GM18526 (cell line): ENCODE data around the gene REPS1.

ENCODE experiments used
- POLR2A ChIP-seq: IDR thresholded peaks from 3 replicates; pipeline ENCODE4 v1.6.1; 2011; ENCODE audit not compliant: insufficient read length; ENCODE audit errors: extremely low read depth

Gene REPS1

DNA sequence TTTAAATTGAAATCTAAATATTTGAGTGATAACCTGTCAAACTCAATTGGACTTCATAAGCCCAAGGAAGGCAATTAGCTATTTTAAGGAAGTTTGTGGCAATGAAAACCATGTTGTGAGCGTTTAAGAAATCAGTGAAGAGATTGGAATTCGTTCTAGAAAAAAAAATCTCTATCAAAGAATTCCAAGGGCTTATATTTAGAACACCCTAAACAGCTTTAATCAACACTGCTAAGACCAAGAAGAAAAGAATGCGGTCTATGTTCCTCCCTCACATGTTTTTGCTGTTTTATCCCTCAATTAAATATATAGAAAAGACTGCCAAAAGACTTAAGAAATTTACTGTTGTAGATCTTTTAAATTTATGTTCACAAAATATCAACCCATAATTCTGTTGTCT, 23.9 kb upstream of the REPS1 start:
- no peak for TF ChIP-seq POLR2A

DNA sequence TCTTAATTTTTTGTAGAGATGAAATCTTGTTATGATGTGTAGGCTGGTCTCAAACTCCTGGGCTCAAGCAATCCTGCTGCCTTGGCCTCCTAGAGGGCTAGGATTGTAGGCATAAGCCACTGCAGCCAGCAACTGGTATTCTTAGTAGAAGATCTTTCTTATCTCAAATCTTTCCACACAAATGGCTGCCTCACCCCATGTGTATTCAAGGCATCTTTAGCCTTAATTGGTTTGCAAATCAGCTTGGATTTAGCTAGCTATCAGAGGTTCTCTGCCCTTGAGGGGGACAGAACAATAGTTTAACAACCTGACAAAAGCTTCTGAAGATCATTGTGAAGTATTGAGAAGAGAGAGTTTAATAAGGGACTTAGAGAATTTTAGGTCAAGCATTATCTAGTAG, 22.6 kb upstream of the REPS1 start:
- TF ChIP-seq POLR2A = no peak

DNA sequence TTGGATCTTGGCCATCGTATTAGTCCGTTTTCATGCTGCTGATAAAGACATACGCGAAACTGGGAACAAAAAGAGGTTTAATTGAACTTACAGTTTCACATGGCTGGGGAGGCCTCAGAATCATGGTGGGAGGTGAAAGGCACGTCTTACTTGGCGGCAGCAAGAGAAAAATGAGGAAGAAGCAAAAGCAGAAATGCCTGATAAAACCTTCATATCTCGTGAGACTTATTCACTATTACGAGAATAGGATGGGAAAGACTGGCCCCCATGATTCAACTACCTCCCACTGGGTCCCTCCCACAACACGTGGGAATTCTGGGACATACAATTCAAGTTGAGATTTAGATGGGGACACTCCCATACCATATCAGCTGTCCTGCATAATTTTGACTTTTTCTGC, 20.1 kb upstream of the REPS1 start:
- no peak for TF ChIP-seq POLR2A

DNA sequence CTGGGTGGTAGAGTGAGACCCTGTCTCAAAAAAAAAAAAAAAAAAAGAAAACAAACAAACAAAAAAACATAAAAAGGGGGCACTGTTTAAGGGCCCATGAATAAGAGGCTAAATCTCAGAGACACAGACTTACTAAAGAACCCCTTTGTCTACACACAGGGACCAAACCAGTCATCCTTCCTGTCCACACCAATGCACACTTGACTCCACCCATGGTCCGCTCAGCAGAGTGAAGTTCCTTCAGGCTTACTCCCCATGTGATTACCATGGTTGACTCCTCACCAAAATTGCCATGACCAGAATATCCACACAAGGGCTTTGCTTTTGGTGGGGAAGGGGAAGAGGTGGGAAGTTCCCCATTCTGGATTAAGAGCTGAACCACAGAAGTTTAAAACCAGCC, 19.4 kb upstream of the REPS1 start:
- no peak for TF ChIP-seq POLR2A

GRCh38 chr6:139006477-139006876, 18.4 kb upstream of the REPS1 start:
- no peak for TF ChIP-seq POLR2A

- TF ChIP-seq POLR2A = no peak
Measured at GRCh38 chr6:139003751-139004150, 15.7 kb upstream of the REPS1 start.

DNA sequence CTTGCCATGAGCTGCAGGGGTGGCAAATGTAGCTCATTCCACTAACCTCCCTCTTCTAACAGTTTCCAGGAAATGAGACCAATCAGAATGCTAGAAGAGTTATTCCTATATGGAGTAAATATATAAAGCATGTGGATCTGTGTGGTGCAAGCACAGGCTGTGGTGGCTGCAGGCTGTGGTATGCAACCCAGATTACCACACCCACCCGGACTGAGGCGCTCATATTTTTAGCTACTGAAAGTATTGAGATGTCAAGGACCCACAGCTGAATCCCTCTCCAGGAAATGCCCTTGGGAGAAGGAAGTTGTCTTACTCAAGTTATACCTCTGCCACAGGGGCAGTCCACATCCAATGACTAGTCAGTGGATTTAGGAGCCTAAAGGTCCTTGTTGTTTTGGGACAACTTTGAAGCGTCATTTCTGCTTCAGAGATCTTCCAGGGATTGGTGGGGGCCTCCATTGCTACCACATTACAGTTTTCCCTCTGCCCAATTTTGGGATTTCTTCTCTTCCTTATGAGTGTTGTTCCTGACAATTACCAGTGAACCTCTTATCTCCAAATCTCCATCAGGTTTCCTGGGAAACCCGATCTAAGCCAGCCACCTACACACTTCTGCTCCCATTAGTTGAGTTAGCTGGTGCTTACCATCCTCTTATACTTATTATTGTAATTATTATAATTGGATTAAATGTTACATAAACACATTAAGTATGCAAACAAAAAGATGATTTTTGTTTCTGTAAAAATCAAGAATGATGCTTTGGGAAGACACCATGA, 12.1 kb upstream of the REPS1 start:
- no peak for TF ChIP-seq POLR2A

GRCh38 chr6:138997136-138997535, 9.1 kb upstream of the REPS1 start:
- no peak for TF ChIP-seq POLR2A

- TF ChIP-seq POLR2A = no peak
Measured at GRCh38 chr6:138996524-138996923, 8.5 kb upstream of the REPS1 start.

DNA sequence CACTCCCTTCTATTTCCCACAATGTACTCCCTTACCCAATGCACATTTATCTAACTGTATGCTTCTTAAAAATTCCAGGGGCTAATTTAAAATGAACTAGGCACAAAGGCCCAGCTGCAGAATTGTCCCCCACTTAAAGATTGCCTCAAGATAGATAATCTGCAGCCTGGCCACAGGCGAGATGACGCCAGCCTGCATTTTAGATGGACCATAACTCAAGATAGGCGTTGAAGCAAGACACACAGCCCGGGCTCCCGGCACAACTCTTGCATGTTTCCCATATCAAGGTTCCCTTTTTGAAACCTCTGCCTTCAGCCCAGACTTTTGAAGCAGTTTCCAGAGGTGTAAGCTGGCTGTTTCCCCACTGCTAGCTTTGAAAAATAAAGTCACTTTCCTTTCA, 3.2 kb upstream of the REPS1 start:
- no peak for TF ChIP-seq POLR2A

DNA sequence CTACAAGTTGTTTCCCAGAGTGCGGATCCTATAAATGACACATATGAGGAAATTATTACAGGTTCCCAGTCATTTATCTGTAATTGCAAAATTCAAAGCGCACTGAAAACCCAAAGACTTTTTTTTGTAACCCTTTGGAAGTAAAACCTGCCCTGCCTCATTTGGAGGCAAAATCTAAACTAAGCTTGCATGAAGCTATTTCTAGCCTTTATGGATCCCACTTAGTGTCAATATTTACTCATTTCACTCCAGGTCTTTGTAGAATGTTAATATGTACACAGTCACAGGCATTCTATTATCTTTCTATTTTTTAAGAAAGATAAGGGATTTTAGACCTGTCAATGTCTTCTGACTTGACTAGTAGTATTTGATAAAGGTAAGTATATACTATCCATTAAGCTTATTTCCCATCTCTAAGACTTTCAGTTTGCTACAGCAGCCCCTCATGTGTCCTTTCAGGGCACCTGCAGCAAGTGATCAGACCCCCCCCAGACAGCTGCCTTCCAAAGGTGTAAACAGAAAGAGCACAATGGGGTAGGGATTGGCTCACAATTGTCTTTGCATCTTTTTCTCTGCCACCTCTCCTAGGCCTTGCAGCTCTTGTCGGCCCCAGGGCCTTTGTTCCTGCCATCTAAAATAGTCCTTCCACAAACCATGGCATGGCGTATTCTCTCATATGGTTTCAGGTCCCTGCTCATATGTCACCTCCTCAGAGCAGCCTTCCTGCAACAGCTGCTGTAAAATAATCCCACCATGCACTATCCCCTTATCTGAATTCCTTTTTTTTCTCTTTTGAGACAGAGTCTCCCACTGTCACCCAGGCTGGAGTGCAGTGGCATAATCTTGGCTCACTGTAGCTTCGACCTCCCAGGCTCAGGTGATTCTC, 1.3 kb upstream of the REPS1 start:
- TF ChIP-seq POLR2A = no peak

DNA sequence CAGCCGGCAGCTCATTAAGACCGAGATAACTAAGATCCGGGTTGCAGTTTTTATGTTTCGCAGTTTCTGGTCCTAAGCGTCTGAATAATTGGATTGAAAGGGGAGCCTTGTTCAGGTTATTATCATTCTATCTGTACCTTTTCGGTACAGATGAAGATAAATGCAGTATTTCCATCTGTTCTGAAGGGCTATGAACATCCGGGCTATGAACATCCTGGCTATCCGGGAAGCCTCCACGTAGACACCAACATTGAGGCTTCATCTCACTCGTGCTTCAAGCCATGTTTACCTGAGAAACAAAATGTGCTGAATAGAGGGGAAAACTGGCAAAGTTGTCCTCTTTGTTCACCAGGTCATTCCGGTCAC, 399 bp upstream of the REPS1 start:
- TF ChIP-seq POLR2A = no peak

DNA sequence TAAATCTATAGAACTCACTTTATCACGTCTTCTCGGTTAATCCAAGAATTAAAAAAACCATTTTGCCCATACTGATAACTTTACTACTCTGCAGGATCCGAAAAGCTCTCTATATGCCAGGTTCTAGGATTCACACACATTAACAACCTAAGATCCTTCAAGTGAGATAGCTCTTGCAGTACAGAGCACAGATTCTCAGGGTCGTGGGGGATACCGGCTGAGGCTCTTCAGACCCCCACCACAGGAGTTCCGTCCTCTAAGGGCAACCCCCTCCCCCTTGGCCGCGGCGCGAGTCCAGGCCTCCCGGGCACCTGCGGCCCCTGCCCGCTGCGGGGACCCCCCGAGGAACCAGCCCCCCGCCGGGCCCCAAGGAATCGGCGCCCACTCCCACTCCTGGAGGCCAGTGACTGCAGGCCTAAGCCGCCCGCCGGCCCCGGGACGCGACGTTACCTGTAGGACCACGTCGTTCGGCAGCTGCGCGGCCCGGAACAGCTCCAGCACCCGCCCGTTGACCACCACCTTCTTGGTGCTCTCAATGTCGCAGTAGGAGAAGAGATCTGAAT, 892 bp downstream of the REPS1 start:
- TF ChIP-seq POLR2A = no peak

GRCh38 chr6:138986578-138986977, 1.5 kb downstream of the REPS1 start:
- no peak for TF ChIP-seq POLR2A

- TF ChIP-seq POLR2A = no peak
Measured at GRCh38 chr6:138981416-138981815, 6.6 kb downstream of the REPS1 start.
